T47D (cell line): ENCODE data around the gene UFC1.

Experiments
- DNase-seq, 2 experiments: peaks; one replicate each; pipeline versions ENCODE4 v3.0.0 to v3.0.0-alpha.2; 2011 to 2012; ENCODE audit warnings: low read depth in 1 of 2, low spot score in 1 of 2
- JUND ChIP-seq: IDR thresholded peaks from 2 replicates; pipeline ENCODE4 v1.6.1; 2012; ENCODE audit warnings: low read depth
- in situ Hi-C: cut with HindIII; loops from 2 replicates; pipeline ENCODE4 v1.10.0; 2016; ENCODE audit warnings: low sequenced_read_pairs, low pct_unique_long_range_greater_than_20kb

UFC1 gene

GRCh38 chr1:161179698-161180097 is 25.9 kb downstream of the UFC1 start:
- DNase-seq = peak in 1 of 2 experiments; percentile 72
- in situ Hi-C loops = no loop called here

GRCh38 chr1:161180639-161181038 is 26.9 kb downstream of the UFC1 start:
- DNase-seq = peak in 1 of 2 experiments; percentile 56
- in situ Hi-C loops = no loop called here
- TF ChIP-seq JUND = no peak

More at GRCh38 chr1:161179698-161180097, 25.9 kb downstream of the UFC1 start:
- no peak for TF ChIP-seq JUND

GRCh38 chr1:161182214-161182613 is 28.4 kb downstream of the UFC1 start:
- no peak for DNase-seq
- TF ChIP-seq JUND = no peak
- in situ Hi-C loops = no loop called here

- in situ Hi-C loops = no loop called here
- peak in 1 of 2 experiments; percentile 63 for DNase-seq
- no peak for TF ChIP-seq JUND
Observed at GRCh38 chr1:161185282-161185682, 31.5 kb downstream of the UFC1 start.

- DNase-seq = no peak
- no peak for TF ChIP-seq JUND
- in situ Hi-C loops = no loop called here
Observed at GRCh38 chr1:161185732-161186311, 32.0 kb downstream of the UFC1 start.

- no peak for TF ChIP-seq JUND
- no peak for DNase-seq
- in situ Hi-C loops = no loop called here
Observed at GRCh38 chr1:161187311-161187710, 33.5 kb downstream of the UFC1 start.

- DNase-seq = no peak
- in situ Hi-C loops = no loop called here
- TF ChIP-seq JUND = no peak
Observed at GRCh38 chr1:161188381-161188780, 34.6 kb downstream of the UFC1 start.

- DNase-seq = no peak
- TF ChIP-seq JUND = no peak
- in situ Hi-C loops = no loop called here
Observed at GRCh38 chr1:161189036-161189435, 35.3 kb downstream of the UFC1 start.

GRCh38 chr1:161190962-161191521 is 37.3 kb downstream of the UFC1 start:
- no peak for TF ChIP-seq JUND
- in situ Hi-C loops = no loop called here
- DNase-seq = no peak

- in situ Hi-C loops = no loop called here
Observed at GRCh38 chr1:161191971-161192370, 38.2 kb downstream of the UFC1 start.

GRCh38 chr1:161192476-161193465 is 39.0 kb downstream of the UFC1 start:
- peak; percentile 83 to 87 for DNase-seq
- in situ Hi-C loops = no loop called here

More at GRCh38 chr1:161191971-161192370, 38.2 kb downstream of the UFC1 start:
- peak; percentile 41 to 45 for DNase-seq
- TF ChIP-seq JUND = no peak

GRCh38 chr1:161193561-161194235 is 39.9 kb downstream of the UFC1 start:
- TF ChIP-seq JUND = no peak
- in situ Hi-C loops = no loop called here
- peak in 1 of 2 experiments; percentile 60 for DNase-seq

More at GRCh38 chr1:161192476-161193465, 39.0 kb downstream of the UFC1 start:
- no peak for TF ChIP-seq JUND
